ENCODE measurements around the gene SH3RF1.

Gene SH3RF1

GRCh38 chr4:169058312-169058711 lies 212.4 kb downstream of the SH3RF1 start:
- no peak for DNase-seq

GRCh38 chr4:169054879-169055278 lies 215.9 kb downstream of the SH3RF1 start:
- DNase-seq = no peak

- DNase-seq = no peak
Measured at GRCh38 chr4:169052594-169052945, 218.2 kb downstream of the SH3RF1 start.

- no peak for DNase-seq
Measured at GRCh38 chr4:169051761-169052593, 218.8 kb downstream of the SH3RF1 start.

- no peak for DNase-seq
Measured at GRCh38 chr4:169050881-169051760, 219.6 kb downstream of the SH3RF1 start.

GRCh38 chr4:169050284-169050683 lies 220.5 kb downstream of the SH3RF1 start:
- no peak for DNase-seq

- no peak for DNase-seq
Measured at GRCh38 chr4:169048868-169049414, 221.8 kb downstream of the SH3RF1 start.

- no peak for DNase-seq
Measured at GRCh38 chr4:169047956-169048355, 222.8 kb downstream of the SH3RF1 start.

- no peak for DNase-seq
Measured at GRCh38 chr4:169045862-169046584, 224.7 kb downstream of the SH3RF1 start.

GRCh38 chr4:169044714-169045447 lies 225.9 kb downstream of the SH3RF1 start:
- DNase-seq = no peak

Measured in NCI-H748 treated with DMSO at 0.1 percent for 48 hours (cell line).